Neural crest cell (in vitro differentiated cells): ENCODE data around the gene PRKAR1B. TPM values are rescaled to one million over a fixed set of nuclear protein-coding genes. Genes with fewer than 3 reads are reported as not detected.

Experiments used
- DNase-seq: peaks from one replicate; pipeline ENCODE4 v3.0.0; 2021; ENCODE audit warnings: low read depth, mixed read lengths, low spot score
- H3K27ac Mint-ChIP-seq: one replicate; pipeline ENCODE4 v1.8.0; 2021; ENCODE audit warnings: mild to moderate bottlenecking, mixed read lengths; ENCODE audit not compliant: unreplicated experiment
- H3K27me3 Mint-ChIP-seq: 2 replicates; pipeline ENCODE4 v1.8.0; 2021; ENCODE audit warnings: low read depth, mild to moderate bottlenecking, mixed read lengths
- H3K36me3 Mint-ChIP-seq: 2 replicates; pipeline ENCODE4 v1.8.0; 2021; ENCODE audit warnings: low read depth, mild to moderate bottlenecking, mixed read lengths
- H3K4me1 Mint-ChIP-seq: 2 replicates; pipeline ENCODE4 v1.8.0; 2021; ENCODE audit warnings: mixed read lengths
- H3K4me3 Mint-ChIP-seq: one replicate; pipeline ENCODE4 v1.8.0; 2021; ENCODE audit warnings: mild to moderate bottlenecking, mixed read lengths
- H3K9me3 Mint-ChIP-seq: 2 replicates; pipeline ENCODE4 v1.8.0; 2021; ENCODE audit warnings: mixed read lengths
- total RNA-seq: library from RNA; stranded (reverse); gene quantifications from 2 replicates; pipeline ENCODE4 v1.2.1, GENCODE V29; 2021
- TF ChIP-seq, protein P1 (sequence below): fragments of 200-600 bp; sonication (generic); conservative IDR thresholded peaks from 2 replicates; pipeline ENCODE4 v1.5.0; 2021; ENCODE audit warnings: antibody characterized with exemption, mild to moderate bottlenecking

Gene PRKAR1B
- total RNA-seq, 1 donor from 2014 or later = 9.5 TPM

DNA sequence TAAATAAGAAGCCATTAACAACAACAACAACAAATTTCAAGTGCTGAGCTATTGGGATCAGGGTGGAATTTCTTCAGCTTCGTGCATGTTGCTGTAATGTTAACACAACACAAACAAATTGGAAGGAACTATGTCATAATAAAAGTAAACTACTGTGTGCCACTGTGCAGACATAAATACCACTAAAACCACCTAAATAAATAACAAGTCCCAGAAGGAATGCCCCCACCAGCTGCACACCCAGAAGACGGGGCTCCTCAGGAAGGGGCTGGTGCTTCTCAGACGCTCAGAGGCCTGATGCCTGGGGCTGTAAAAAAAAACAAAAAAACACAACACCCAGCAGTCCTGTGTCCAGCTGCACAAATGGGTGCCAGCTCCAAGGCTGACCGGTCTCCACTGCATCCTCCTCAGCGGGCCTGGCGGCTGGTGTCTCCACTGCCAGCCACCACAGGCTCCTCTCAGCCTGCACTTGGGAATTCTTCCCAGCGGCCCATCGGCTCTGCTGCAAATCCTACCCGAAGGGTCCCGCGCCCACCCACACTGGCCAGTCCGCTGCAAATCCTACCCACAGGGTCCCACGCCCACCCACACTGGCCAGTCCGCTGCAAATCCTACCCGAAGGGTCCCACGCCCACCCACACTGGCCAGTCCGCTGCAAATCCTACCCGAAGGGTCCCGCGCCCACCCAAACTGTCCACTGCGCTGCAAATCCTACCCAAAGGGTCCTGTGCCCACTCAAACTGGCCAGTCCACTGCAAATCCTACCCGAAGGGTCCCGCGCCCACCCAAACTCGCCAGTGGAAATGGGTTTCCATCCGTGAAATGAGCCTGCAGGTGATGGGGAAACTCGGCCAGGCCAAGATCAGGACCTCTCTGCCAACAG, 36.4 kb downstream of the PRKAR1B start:
- Mint-ChIP-seq H3K36me3 (peaks cover 25% of the 10 kb centered on the region), H3K9me3 (peaks cover 14% of the 10 kb centered on the region), H3K27ac (no peak overlapping the region), H3K4me3 (no peak overlapping the region), H3K27me3 (no peaks in the 10 kb centered on the region), H3K4me1 (no peaks in the 10 kb centered on the region)
- TF ChIP-seq, protein P1, sequence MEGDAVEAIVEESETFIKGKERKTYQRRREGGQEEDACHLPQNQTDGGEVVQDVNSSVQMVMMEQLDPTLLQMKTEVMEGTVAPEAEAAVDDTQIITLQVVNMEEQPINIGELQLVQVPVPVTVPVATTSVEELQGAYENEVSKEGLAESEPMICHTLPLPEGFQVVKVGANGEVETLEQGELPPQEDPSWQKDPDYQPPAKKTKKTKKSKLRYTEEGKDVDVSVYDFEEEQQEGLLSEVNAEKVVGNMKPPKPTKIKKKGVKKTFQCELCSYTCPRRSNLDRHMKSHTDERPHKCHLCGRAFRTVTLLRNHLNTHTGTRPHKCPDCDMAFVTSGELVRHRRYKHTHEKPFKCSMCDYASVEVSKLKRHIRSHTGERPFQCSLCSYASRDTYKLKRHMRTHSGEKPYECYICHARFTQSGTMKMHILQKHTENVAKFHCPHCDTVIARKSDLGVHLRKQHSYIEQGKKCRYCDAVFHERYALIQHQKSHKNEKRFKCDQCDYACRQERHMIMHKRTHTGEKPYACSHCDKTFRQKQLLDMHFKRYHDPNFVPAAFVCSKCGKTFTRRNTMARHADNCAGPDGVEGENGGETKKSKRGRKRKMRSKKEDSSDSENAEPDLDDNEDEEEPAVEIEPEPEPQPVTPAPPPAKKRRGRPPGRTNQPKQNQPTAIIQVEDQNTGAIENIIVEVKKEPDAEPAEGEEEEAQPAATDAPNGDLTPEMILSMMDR = no peak
- no peak for DNase-seq

DNA sequence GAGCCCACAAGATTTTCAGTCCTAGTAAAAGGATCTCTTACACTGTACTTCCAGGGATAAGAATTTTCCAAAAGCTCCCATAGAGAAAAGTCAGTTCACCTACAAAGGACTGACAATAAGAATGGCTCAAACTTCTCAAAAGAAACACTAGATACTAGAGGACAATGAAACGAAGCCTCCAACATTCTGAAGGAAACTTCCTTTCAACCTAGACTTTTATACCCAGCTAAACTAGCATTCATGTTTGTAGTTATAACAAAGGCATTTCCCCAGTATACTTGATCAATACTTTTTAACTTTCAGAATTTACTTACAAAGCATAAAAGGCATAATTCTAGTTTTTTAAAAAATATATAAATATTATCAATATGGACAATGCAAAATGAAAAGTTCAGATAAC, 41.5 kb downstream of the PRKAR1B start:
- Mint-ChIP-seq H3K36me3 (peaks cover 33% of the 10 kb centered on the region), H3K4me3 (no peak overlapping the region), H3K9me3 (peaks cover 17% of the 10 kb centered on the region), H3K27me3 (no peaks in the 10 kb centered on the region), H3K27ac (no peak overlapping the region), H3K4me1 (no peaks in the 10 kb centered on the region)
- TF ChIP-seq, protein P1 = no peak
- DNase-seq = no peak

DNA sequence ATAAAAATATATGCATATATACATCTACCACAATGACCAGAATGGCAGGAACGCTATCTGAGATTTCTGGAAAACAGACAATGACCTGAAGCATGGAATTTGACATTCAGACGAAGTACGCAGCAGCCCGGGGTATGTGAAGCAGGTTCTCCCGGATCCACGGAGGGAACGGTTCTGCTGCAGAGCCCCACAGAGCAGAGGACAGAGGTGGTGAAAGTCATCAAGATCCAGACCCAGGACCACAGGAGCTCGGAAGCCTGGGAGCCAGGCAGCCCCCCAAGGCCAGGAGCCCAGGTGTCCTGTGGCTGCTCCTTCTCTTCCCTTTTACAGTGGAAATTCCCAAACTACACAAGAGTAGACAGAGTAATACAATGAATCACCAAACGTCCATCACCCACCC, 42.7 kb downstream of the PRKAR1B start:
- no peaks in the 10 kb centered on the region for H3K27me3 Mint-ChIP-seq
- no peak overlapping the region for H3K4me3 Mint-ChIP-seq
- peaks cover 33% of the 10 kb centered on the region for H3K36me3 Mint-ChIP-seq
- H3K9me3 Mint-ChIP-seq = peaks cover 17% of the 10 kb centered on the region
- H3K4me1 Mint-ChIP-seq = no peaks in the 10 kb centered on the region
- TF ChIP-seq, protein P1 = no peak
- no peak for DNase-seq
- H3K27ac Mint-ChIP-seq = no peak overlapping the region

DNA sequence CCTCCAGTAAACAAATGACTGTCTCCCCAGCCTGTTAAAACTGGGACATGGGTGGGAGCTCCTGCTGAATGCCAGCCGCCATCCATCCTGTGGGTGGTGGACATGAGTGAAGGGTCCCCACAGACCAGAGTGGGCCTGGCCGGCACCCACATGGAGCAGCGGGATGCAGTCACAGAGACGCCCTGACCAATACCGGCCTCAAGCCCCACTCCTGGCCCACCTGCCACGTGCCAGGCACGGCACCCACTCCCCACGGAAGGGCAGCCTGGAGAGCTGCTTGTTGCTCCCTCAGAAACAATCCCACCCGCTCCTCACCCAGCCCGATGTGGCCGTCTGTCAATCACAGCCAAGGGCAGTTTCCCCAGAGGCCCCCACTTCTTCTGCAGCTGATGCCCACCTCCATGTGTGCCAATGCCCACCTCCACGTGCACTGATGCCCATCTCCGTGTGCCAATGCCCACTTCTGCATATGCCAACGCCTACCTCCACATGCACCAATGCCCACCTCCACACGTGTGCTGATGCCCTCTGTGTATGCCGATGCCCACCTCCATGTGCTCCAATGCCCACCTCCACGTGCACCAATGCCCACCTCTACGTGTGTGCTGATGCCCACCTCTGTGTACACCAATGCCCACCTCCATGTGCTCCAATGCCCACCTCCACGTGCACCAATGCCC, 43.4 kb downstream of the PRKAR1B start:
- Mint-ChIP-seq H3K27ac (no peak overlapping the region), H3K36me3 (peaks cover 35% of the 10 kb centered on the region), H3K4me3 (no peak overlapping the region), H3K27me3 (no peaks in the 10 kb centered on the region), H3K9me3 (peaks cover 16% of the 10 kb centered on the region), H3K4me1 (no peaks in the 10 kb centered on the region)
- TF ChIP-seq, protein P1 = no peak
- DNase-seq = no peak

DNA sequence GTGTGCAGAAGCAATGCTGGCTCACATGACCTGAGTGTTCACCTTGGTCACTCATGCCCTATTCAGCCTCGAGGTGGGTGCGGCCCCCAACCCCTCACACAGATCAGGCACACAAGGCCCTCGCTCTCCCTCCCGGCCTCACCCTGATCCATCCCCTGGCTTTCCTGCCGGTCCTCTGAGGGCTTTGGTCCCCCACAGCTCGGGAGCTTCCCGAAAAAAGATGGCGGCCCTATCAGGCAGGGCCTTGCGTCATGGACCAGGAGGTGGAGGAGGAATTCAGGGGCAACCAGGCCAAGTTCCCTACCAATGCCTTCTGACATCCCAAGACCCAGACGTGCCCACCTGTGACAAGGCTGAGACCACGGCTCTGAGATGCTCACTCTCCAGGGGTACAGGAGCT, 44.3 kb downstream of the PRKAR1B start:
- no peaks in the 10 kb centered on the region for H3K27me3 Mint-ChIP-seq
- H3K27ac Mint-ChIP-seq = no peak overlapping the region
- H3K36me3 Mint-ChIP-seq = peaks cover 34% of the 10 kb centered on the region
- H3K4me3 Mint-ChIP-seq = no peak overlapping the region
- TF ChIP-seq, protein P1 = no peak
- DNase-seq = no peak
- H3K4me1 Mint-ChIP-seq = no peaks in the 10 kb centered on the region
- H3K9me3 Mint-ChIP-seq = peaks cover 14% of the 10 kb centered on the region
